ENCODE data around the gene NUP85.

- peak; percentile 66 for TF ChIP-seq CTCF (IDR thresholded peaks at IDR 0.05; ENCODE audit: low read depth, low read length, missing input control)
- no peak for TF ChIP-seq MAX (IDR thresholded peaks at IDR 0.05)
- no peak for TF ChIP-seq YY1 (IDR thresholded peaks at IDR 0.05)
- no peak for TF ChIP-seq REST (IDR thresholded peaks at IDR 0.05)
- peak; percentile 68 to 80 for TF ChIP-seq RAD21 (IDR thresholded peaks at IDR 0.05)
- no peak for TF ChIP-seq GABPA (IDR thresholded peaks at IDR 0.05 in 1 of 2, conservative IDR thresholded peaks at IDR 0.05 in 1 of 2)
- no peak for TF ChIP-seq FOXA1 (IDR thresholded peaks at IDR 0.05)
- no peak for TF ChIP-seq TAF1 (conservative IDR thresholded peaks at IDR 0.05)
- TF ChIP-seq JUND (IDR thresholded peaks at IDR 0.05), result no peak
- no peak for TF ChIP-seq RXRA (IDR thresholded peaks at IDR 0.05)
- TF ChIP-seq ZBTB33 (IDR thresholded peaks at IDR 0.05), result no peak
- no peak for TF ChIP-seq EGR1 (IDR thresholded peaks at IDR 0.05; ENCODE audit: low read depth in 2 of 2)
- no peak for TF ChIP-seq SP1 (IDR thresholded peaks at IDR 0.05)
These were observed 33.3 kb downstream of the NUP85 start for GRCh38 chr17:75238684-75239191.

Data from liver (tissue), 3 donors.